ENCODE results near the gene PSME4. TPM values are rescaled to one million over a fixed set of nuclear protein-coding genes. Genes with fewer than 3 reads are reported as not detected.

The PSME4 gene
- total and polyA plus RNA-seq, 2 of the 13 experiments (the other 11 are each of a cell fraction or from before 2014, with no cell fraction given), result 52.1 to 77.8 TPM

- no peak for TF ChIP-seq ARID3A (IDR thresholded peaks at IDR 0.05; ENCODE audit: low read depth, low read length)
- TF ChIP-seq ZBTB8A (CRISPR knock-in tag; IDR thresholded peaks at IDR 0.05; ENCODE audit: borderline replicate concordance, low read depth), result no peak
- no peak for TF ChIP-seq JUND (CRISPR knock-in tag; IDR thresholded peaks at IDR 0.05)
These were observed 63.2 kb downstream of the PSME4 start (continued) for GRCh38 chr2:53907582-53907981.

- Histone ChIP-seq H3K27me3 (ENCODE audit: control insufficient read depth in 1 of 2, insufficient read depth in 2 of 2, low read length in 2 of 2) (no peaks in the 10 kb centered on the region), H3K4me1 (ENCODE audit: insufficient read depth, low read length) (no peaks in the 10 kb centered on the region), H4K20me1 (ENCODE audit: insufficient read depth, low read length) (no peaks in the 10 kb centered on the region), H3K9ac (ENCODE audit: insufficient read depth, low read depth, low read length) (no peak overlapping the region), H3K9me3 (ENCODE audit: low read length) (no peaks in the 10 kb centered on the region), H3K79me2 (ENCODE audit: insufficient read depth, low read length) (no peaks in the 10 kb centered on the region), H3K4me3 (replicated peaks in 1 of 3; ENCODE audit: insufficient read depth in 1 of 3, low read depth in 2 of 3, low read length in 3 of 3) (no peak overlapping the region), H2AFZ (ENCODE audit: low read length) (no peak overlapping the region), H3K4me2 (ENCODE audit: low read depth, low read length) (no peak overlapping the region), H3K36me3 (replicated peaks in 1 of 2; ENCODE audit: control insufficient read depth in 1 of 2, insufficient read depth in 2 of 2, low read length in 2 of 2) (peaks cover 27 to 93% of the 10 kb centered on the region in 2 experiments), H3K27ac (ENCODE audit: extremely low read length, insufficient read depth, low read length) (no peak overlapping the region)
- DNase-seq (ENCODE audit: low spot score) (no peak), FAIRE-seq (no peak), ATAC-seq (no peak)
- WGBS (ENCODE audit: low lambda C conversion rate), result 98% methylated on average over 9 of the region's 9 CpGs
- intact Hi-C loops (cut with micrococcal nuclease; ENCODE audit: unreplicated experiment) (no loop called here), in situ Hi-C loops (cut with HindIII; ENCODE audit: extremely low pct_ligation_motif_present, low pct_unique_long_range_greater_than_20kb) (no loop called here)
- ChIA-PET POLR2A (no interaction called here), CTCF (ENCODE audit: low intra/inter-chr PET ratio, low total read pairs) (no interaction called here)
- BruUV-seq (replicated peaks), result no TSS peak
- TF ChIP-seq HNRNPL (IDR thresholded peaks at IDR 0.05; ENCODE audit: low read depth, low read length), result no peak
- no peak for TF ChIP-seq JUN (CRISPR knock-in tag; IDR thresholded peaks at IDR 0.05)
- TF ChIP-seq ELK4 (CRISPR knock-in tag; IDR thresholded peaks at IDR 0.05; ENCODE audit: borderline replicate concordance), result no peak
- TF ChIP-seq ZNF749 (CRISPR knock-in tag; IDR thresholded peaks at IDR 0.05; ENCODE audit: borderline replicate concordance), result no peak
- TF ChIP-seq NRL (CRISPR knock-in tag; IDR thresholded peaks at IDR 0.05; ENCODE audit: borderline replicate concordance), result no peak
- no peak for TF ChIP-seq KDM5B (CRISPR knock-in tag; IDR thresholded peaks at IDR 0.05; ENCODE audit: borderline replicate concordance)
These were observed 65.4 kb downstream of the PSME4 start for GRCh38 chr2:53905396-53905795.

Data from HepG2 (cell line).